Duodenal mucosa (tissue), 2 donors: ENCODE data around the gene SARM1.
A peak's percentile ranks its signal among the peaks of the same experiment; 100 is the strongest.

Experiments
- H3K27ac ChIP-seq: one replicate; pipeline ENCODE4 v1.7.0; 2013; ENCODE audit warnings: low read depth, low read length
- H3K27me3 ChIP-seq, 2 donors: one replicate each; pipeline ENCODE4 v1.7.0; 2013; ENCODE audit warnings: low read length in 2 of 2, control low read depth in 1 of 2; ENCODE audit not compliant: insufficient read depth in 2 of 2, control insufficient read depth in 1 of 2
- H3K36me3 ChIP-seq, 2 donors: one replicate each; pipeline ENCODE4 v1.7.0; 2013; ENCODE audit warnings: low read length in 2 of 2, control low read depth in 1 of 2; ENCODE audit not compliant: insufficient read depth in 2 of 2, control insufficient read depth in 1 of 2
- H3K4me1 ChIP-seq, 2 donors: one replicate each; pipeline ENCODE4 v1.7.0; 2013; ENCODE audit warnings: low read length in 2 of 2, control low read depth in 1 of 2; ENCODE audit not compliant: insufficient read depth in 2 of 2, control insufficient read depth in 1 of 2
- H3K4me3 ChIP-seq, 2 donors: one replicate each; pipeline ENCODE4 v1.7.0; 2013; ENCODE audit warnings: low read length in 2 of 2, low read depth in 1 of 2
- H3K9ac ChIP-seq, 2 donors: one replicate each; pipeline ENCODE4 v1.7.0; 2013; ENCODE audit warnings: low read length in 2 of 2, low read depth in 1 of 2
- H3K9me3 ChIP-seq, 2 donors: one replicate each; pipeline ENCODE4 v1.7.0; 2013; ENCODE audit warnings: low read length in 2 of 2, control low read depth in 1 of 2; ENCODE audit not compliant: control insufficient read depth in 1 of 2

Gene SARM1

GRCh38 chr17:28368306-28368831 is 3.1 kb upstream of the SARM1 start:
- Histone ChIP-seq H3K9me3 (no peaks in the 10 kb centered on the region), H3K4me3 (no peak overlapping the region), H3K9ac (no peak overlapping the region), H3K27me3 (peaks cover 17% of the 10 kb centered on the region in 2 donors), H3K36me3 (peaks cover 4 to 14% of the 10 kb centered on the region in 2 donors), H3K4me1 (peaks cover 22 to 25% of the 10 kb centered on the region in 2 donors), H3K27ac (no peak overlapping the region)

DNA sequence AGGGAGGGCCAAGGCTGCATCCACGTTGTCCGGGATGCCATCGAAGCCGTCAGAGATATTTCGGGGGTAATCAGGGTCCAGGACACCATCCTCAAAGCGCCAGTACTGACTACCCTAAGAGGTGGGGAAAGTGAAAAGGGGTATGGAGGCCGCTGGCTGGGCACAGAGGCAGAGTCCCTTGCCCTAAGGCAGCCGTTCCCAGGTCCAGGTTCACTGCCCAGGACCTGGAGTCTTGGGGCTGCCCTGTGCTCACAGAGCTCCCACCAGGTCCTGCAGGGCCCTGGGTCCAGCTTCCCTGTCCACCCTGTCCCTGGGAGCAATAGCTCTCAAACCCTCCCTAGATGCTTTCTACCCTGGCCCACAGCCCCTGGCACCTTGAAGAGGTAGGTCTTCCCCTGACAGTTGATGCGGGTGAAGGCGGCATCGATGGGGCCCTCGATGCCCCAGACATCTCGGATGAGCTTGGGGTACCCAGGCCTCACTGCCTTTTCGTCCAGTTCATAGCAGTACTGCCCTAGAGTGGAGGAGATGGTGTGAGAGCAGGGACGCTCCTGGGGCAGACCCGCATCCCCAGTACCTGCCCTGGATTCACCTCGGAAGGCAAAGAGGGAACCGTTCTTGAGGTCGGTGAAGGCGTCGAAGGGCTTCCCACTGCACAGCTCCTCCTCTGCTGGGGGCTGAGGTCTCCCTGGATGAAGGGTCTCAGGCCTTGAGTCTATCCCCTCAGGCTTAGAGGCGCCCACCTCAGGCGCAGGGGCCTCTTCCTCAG is 2.4 kb upstream of the SARM1 start:
- H3K27ac ChIP-seq = no peak overlapping the region
- peaks cover 22 to 25% of the 10 kb centered on the region in 2 donors for H3K4me1 ChIP-seq
- no peak overlapping the region for H3K9ac ChIP-seq
- peaks cover 0 to 8% of the 10 kb centered on the region in 2 donors for H3K36me3 ChIP-seq
- no peak overlapping the region for H3K4me3 ChIP-seq
- H3K9me3 ChIP-seq = no peaks in the 10 kb centered on the region
- peaks cover 19 to 20% of the 10 kb centered on the region in 2 donors for H3K27me3 ChIP-seq

DNA sequence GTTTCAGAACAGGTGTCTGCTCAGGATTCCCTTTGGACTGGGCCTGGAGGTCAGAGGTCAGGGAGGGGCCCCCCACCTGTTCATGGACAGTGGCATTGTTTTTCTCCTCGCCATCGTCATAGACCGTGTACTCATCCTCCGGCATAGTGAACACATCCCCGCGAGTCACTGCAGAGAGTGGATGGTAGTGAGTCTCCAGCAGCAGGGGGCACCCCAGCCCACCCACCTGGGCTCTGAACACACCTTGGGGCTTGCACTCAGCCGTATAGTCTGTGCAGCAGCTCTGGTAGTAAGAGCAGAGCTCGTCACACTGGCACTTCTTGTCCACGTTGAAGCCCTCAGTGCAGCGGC is 1.8 kb upstream of the SARM1 start:
- H3K36me3 ChIP-seq = peaks cover 0 to 3% of the 10 kb centered on the region in 2 donors
- peaks cover 19 to 20% of the 10 kb centered on the region in 2 donors for H3K27me3 ChIP-seq
- H3K27ac ChIP-seq = no peak overlapping the region
- no peak overlapping the region for H3K4me3 ChIP-seq
- peaks cover 22 to 25% of the 10 kb centered on the region in 2 donors for H3K4me1 ChIP-seq
- no peaks in the 10 kb centered on the region for H3K9me3 ChIP-seq
- H3K9ac ChIP-seq = no peak overlapping the region

DNA sequence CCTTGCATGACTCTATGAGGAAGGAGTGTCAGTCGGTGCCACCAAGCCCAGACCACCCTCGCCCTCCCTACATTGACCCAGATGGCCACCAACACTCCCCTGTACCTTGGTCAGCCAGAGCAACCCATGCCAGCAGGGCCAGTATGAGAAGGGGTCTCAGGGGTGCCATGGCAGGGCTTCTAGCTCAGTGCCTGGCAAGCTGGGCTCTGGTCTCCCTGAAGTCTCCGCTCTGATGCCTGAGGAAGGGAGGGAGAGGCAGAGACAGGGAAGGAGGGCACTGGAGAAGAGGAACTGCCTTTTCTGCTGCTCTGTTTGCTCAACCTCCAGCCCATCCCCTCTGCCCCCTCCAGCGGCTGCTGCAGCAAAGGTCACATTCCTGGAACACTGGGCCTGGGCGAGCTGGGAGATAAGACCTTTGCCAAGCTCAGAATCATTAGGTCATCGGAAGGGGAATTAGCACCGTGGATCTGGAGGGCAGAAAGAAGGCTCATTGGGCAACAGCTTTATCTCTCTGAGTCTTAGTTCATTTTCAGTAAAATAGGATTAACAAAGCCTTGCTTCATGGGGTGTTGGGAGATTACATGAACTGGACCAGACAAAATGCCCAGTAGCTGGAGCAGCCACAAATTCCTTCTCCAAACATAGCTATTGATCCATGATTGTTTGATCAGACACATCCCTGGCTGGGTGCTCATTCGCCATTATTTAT is 1.3 kb upstream of the SARM1 start, which contains the start of gene VTN:
Gene VTN, minus strand, starts transcription at position 273 of the 709 bp plus-strand sequence. Its CDS starts 104 bp downstream, at position 169.
- no peak within 1 kb of the TSS for H3K9ac ChIP-seq
- H3K27ac ChIP-seq = no peak within 1 kb of the TSS
- H3K4me3 ChIP-seq = peak within 1 kb of the TSS; percentile 7 to 71
- H3K36me3 ChIP-seq = no peaks in the 10 kb centered on the region
- peaks cover 22 to 25% of the 10 kb centered on the region in 2 donors for H3K4me1 ChIP-seq
- H3K27me3 ChIP-seq = peaks cover 19 to 20% of the 10 kb centered on the region in 2 donors
- H3K9me3 ChIP-seq = no peaks in the 10 kb centered on the region

DNA sequence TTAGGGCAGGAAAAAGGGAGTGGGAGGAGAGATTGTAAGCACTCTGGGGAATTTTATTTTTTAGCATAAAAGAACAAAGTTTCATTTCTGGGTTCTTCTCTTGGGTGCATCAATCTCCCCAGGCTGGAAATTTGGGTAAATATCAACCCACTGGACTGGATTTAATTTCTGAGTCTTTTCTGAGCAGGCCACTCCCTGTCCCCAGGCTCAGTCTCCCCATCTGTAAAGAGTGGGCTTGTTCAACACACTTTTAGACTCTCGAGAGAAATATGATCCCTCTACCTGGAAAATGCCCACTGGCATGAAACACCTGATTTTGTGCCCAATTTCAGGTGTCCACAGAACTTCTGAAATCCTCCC is 770 bp upstream of the SARM1 start:
- H3K4me3 ChIP-seq = peak overlapping the region in 1 of 2 donors; percentile 71
- H3K9me3 ChIP-seq = no peaks in the 10 kb centered on the region
- H3K27ac ChIP-seq = no peak overlapping the region
- H3K36me3 ChIP-seq = no peaks in the 10 kb centered on the region
- peaks cover 22 to 25% of the 10 kb centered on the region in 2 donors for H3K4me1 ChIP-seq
- peaks cover 19 to 20% of the 10 kb centered on the region in 2 donors for H3K27me3 ChIP-seq
- no peak overlapping the region for H3K9ac ChIP-seq

DNA sequence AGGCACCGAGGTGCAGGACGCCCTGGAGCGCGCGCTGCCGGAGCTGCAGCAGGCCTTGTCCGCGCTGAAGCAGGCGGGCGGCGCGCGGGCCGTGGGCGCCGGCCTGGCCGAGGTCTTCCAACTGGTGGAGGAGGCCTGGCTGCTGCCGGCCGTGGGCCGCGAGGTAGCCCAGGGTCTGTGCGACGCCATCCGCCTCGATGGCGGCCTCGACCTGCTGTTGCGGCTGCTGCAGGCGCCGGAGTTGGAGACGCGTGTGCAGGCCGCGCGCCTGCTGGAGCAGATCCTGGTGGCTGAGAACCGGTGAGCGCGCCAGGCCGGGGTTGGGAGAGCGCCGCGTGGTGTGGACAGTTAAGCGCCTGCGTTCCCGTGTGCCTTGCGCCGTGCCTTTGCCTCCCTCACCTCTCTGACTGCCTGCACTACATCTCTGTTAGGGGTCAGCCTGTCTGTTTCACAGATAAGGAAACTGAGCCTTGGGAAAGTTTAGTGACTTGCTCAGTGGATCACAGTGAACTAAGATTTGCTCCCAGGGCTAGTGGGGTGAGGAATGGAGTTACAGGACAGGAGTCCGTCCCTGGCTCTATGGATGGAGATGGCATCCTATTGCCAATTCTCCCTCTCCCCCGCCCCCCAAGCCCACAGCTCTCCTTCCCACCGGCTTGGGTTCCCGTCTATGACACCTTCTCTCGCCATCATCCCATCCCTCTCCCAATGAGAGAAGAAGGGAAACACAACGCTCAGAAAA is 880 bp downstream of the SARM1 start:
- Histone ChIP-seq H3K9me3 (no peaks in the 10 kb centered on the region), H3K4me3 (peak overlapping the region; percentile 61 to 71), H3K4me1 (peaks cover 22 to 25% of the 10 kb centered on the region in 2 donors), H3K27ac (no peak overlapping the region), H3K36me3 (no peaks in the 10 kb centered on the region), H3K27me3 (peaks cover 19 to 20% of the 10 kb centered on the region in 2 donors), H3K9ac (peak overlapping the region in 1 of 2 donors; percentile 25)

DNA sequence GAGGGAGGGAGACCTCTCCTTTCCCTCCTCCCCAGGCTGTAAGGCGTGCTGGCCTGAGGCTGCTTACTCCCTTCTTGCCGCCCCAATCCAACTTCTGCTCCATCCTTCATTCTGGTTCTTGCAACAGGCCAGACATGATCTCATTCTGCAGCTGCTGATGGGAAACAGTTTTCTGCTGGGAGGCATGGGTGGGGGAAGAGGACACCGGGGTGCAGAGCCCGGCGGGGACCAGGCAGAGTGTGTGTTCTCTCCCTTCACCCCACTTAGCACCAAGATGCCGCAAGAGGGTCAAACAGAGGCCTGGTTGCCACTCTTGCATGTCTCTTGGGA is 1.4 kb downstream of the SARM1 start:
- peak overlapping the region in 1 of 2 donors; percentile 61 for H3K4me3 ChIP-seq
- no peaks in the 10 kb centered on the region for H3K9me3 ChIP-seq
- H3K27me3 ChIP-seq = peaks cover 19 to 20% of the 10 kb centered on the region in 2 donors
- peaks cover 22 to 25% of the 10 kb centered on the region in 2 donors for H3K4me1 ChIP-seq
- H3K27ac ChIP-seq = no peak overlapping the region
- H3K9ac ChIP-seq = no peak overlapping the region
- H3K36me3 ChIP-seq = no peaks in the 10 kb centered on the region

DNA sequence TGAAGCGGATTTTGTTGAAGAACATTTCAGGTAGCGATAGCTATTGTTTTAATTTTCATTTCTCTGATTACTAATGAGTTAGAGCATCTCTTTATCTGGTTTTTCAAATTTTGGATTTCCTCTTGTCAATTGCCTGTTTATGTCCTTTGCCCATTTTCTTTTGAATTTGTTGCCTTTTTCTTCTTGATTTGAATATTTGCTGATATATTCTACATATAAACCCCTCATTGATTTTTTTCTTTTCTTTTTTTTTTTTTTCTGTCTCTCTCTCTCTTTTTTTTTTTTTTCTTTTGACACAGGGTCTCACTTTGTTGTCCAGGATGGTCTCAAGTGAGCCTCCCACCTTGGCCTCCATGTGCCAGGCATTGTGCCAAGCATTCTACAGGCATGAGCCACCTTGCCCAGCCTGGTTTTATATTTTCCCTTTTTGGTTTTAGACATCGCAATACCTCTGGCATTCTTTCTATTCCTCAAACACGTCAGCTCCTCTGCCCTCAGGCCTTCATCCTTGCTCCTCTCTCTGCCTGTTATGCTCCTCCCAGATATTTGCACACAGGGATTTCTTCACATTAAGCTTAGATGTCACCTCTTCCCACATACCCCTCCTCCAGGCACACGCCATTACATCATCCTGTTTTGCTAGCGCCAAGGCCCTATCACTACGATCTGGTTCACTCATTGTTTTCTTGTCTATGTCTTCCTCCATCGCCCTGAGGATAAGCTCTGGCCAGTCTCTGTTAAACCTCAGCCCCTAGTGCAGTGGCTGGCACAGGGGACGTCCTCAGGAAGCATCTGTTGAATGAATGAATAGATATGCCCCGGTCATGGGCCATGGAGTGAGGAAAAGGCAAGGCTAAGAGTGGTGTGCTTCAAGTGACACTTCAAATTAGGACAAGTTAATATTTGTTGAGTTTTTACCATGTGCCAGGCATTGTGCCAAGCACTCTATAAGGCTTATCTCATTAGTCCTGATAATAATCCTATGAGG is 8.6 kb downstream of the SARM1 start:
- Histone ChIP-seq H3K4me3 (no peak overlapping the region), H3K9ac (no peak overlapping the region), H3K36me3 (no peaks in the 10 kb centered on the region), H3K4me1 (peaks cover 24 to 25% of the 10 kb centered on the region in 2 donors), H3K9me3 (no peaks in the 10 kb centered on the region), H3K27me3 (no peaks in the 10 kb centered on the region), H3K27ac (no peak overlapping the region)

DNA sequence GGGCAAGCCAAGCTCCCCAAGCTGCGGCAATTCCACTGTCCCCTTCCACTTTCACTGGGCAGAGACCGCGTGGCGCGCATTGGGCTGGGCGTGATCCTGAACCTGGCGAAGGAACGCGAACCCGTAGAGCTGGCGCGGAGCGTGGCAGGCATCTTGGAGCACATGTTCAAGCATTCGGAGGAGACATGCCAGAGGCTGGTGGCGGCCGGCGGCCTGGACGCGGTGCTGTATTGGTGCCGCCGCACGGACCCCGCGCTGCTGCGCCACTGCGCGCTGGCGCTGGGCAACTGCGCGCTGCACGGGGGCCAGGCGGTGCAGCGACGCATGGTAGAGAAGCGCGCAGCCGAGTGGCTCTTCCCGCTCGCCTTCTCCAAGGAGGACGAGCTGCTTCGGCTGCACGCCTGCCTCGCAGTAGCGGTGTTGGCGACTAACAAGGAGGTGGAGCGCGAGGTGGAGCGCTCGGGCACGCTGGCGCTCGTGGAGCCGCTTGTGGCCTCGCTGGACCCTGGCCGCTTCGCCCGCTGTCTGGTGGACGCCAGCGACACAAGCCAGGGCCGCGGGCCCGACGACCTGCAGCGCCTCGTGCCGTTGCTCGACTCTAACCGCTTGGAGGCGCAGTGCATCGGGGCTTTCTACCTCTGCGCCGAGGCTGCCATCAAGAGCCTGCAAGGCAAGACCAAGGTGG is 9.8 kb downstream of the SARM1 start:
- Histone ChIP-seq H3K9ac (no peak overlapping the region), H3K9me3 (no peaks in the 10 kb centered on the region), H3K27me3 (no peaks in the 10 kb centered on the region), H3K27ac (no peak overlapping the region), H3K36me3 (no peaks in the 10 kb centered on the region), H3K4me3 (peak overlapping the region; percentile 44 to 50), H3K4me1 (peaks cover 28 to 30% of the 10 kb centered on the region in 2 donors)
